Endothelial cell (in vitro differentiated cells): ENCODE results near the gene PA2G4. TPM values are rescaled to one million over a fixed set of nuclear protein-coding genes. Genes with fewer than 3 reads are reported as not detected.

Source experiments
- DNase-seq: peaks from one replicate; pipeline ENCODE4 v3.0.0; 2021; ENCODE audit warnings: low spot score
- H3K27ac Mint-ChIP-seq: one replicate; pipeline ENCODE4 v1.8.0; 2021; ENCODE audit warnings: mixed read lengths, inconsistent platforms; ENCODE audit not compliant: unreplicated experiment
- H3K27me3 Mint-ChIP-seq: one replicate; pipeline ENCODE4 v1.8.0; 2021; ENCODE audit warnings: mild to moderate bottlenecking, moderate library complexity, mixed read lengths, inconsistent platforms; ENCODE audit not compliant: unreplicated experiment
- H3K36me3 Mint-ChIP-seq: one replicate; pipeline ENCODE4 v1.8.0; 2021; ENCODE audit warnings: mild to moderate bottlenecking, low read depth, mixed read lengths, inconsistent platforms; ENCODE audit not compliant: unreplicated experiment
- H3K4me1 Mint-ChIP-seq: one replicate; pipeline ENCODE4 v1.8.0; 2021; ENCODE audit warnings: mild to moderate bottlenecking, mixed read lengths, inconsistent platforms; ENCODE audit not compliant: unreplicated experiment
- H3K4me3 Mint-ChIP-seq: one replicate; pipeline ENCODE4 v1.8.0; 2021; ENCODE audit warnings: mild to moderate bottlenecking, mixed read lengths, inconsistent platforms; ENCODE audit not compliant: unreplicated experiment
- H3K9me3 Mint-ChIP-seq: one replicate; pipeline ENCODE4 v1.8.0; 2021; ENCODE audit warnings: mixed read lengths, inconsistent platforms; ENCODE audit not compliant: unreplicated experiment
- CTCF ChIP-seq: fragments of 200-600 bp; sonication (generic); IDR thresholded peaks from one replicate; pipeline ENCODE4 v1.5.0; 2021; ENCODE audit warnings: antibody characterized with exemption; ENCODE audit not compliant: unreplicated experiment
- total RNA-seq: library from RNA; stranded (reverse); fragmentation: NEBNext Ultra II Directional; extraction: Animal tissue kit (Norgen Biotek cat#: 25700); gene quantifications from one replicate; pipeline ENCODE4 v1.2.1, GENCODE V29; 2021; ENCODE audit not compliant: unreplicated experiment

PA2G4 gene
- total RNA-seq, 1 donor from 2014 or later: 84.3 TPM

GRCh38 chr12:56103823-56104108 is 593 bp upstream of the PA2G4 start:
- Mint-ChIP-seq H3K27me3 (peaks cover 6% of the 10 kb centered on the region), H3K27ac (peak overlapping the region; percentile 93), H3K4me1 (peaks cover 27% of the 10 kb centered on the region), H3K9me3 (no peaks in the 10 kb centered on the region), H3K36me3 (peaks cover 11% of the 10 kb centered on the region), H3K4me3 (peak overlapping the region; percentile 100)
- TF ChIP-seq CTCF: no peak
- DNase-seq: no peak

- peak overlapping the region; percentile 89 for H3K27ac Mint-ChIP-seq
- H3K36me3 Mint-ChIP-seq: peaks cover 13% of the 10 kb centered on the region
- DNase-seq: peak; percentile 36
- H3K4me3 Mint-ChIP-seq: peak overlapping the region; percentile 100
- peaks cover 6% of the 10 kb centered on the region for H3K27me3 Mint-ChIP-seq
- peaks cover 27% of the 10 kb centered on the region for H3K4me1 Mint-ChIP-seq
- TF ChIP-seq CTCF: no peak
- H3K9me3 Mint-ChIP-seq: no peaks in the 10 kb centered on the region
Observed at GRCh38 chr12:56104815-56105608, 653 bp downstream of the PA2G4 start.

- Mint-ChIP-seq H3K27me3 (peaks cover 6% of the 10 kb centered on the region), H3K4me1 (peaks cover 27% of the 10 kb centered on the region), H3K36me3 (peaks cover 18% of the 10 kb centered on the region), H3K4me3 (peak overlapping the region; percentile 100), H3K27ac (peak overlapping the region; percentile 80), H3K9me3 (no peaks in the 10 kb centered on the region)
- no peak for TF ChIP-seq CTCF
- no peak for DNase-seq
Observed at GRCh38 chr12:56105609-56105902, 1.2 kb downstream of the PA2G4 start.

GRCh38 chr12:56107242-56107641 is 2.9 kb downstream of the PA2G4 start:
- TF ChIP-seq CTCF: no peak
- Mint-ChIP-seq H3K27me3 (peaks cover 4% of the 10 kb centered on the region), H3K4me1 (peaks cover 27% of the 10 kb centered on the region), H3K9me3 (no peaks in the 10 kb centered on the region), H3K27ac (no peak overlapping the region), H3K36me3 (peaks cover 25% of the 10 kb centered on the region), H3K4me3 (peak overlapping the region; percentile 7)
- no peak for DNase-seq

GRCh38 chr12:56110571-56110970 is 6.2 kb downstream of the PA2G4 start:
- H3K36me3 Mint-ChIP-seq: peaks cover 38% of the 10 kb centered on the region
- H3K9me3 Mint-ChIP-seq: no peaks in the 10 kb centered on the region
- peaks cover 4% of the 10 kb centered on the region for H3K27me3 Mint-ChIP-seq
- H3K4me3 Mint-ChIP-seq: peak overlapping the region; percentile 79
- DNase-seq: no peak
- H3K4me1 Mint-ChIP-seq: peaks cover 2% of the 10 kb centered on the region
- H3K27ac Mint-ChIP-seq: no peak overlapping the region
- no peak for TF ChIP-seq CTCF
